AG08395 (cell line): Measurements from ENCODE around the gene DCAF17.
"Not testable (repeated sequence)": the region's sequence is repeated elsewhere in the genome, so short reads cannot be mapped to it uniquely, and the experiment has no call there.

Source experiments
- DNase-seq: peaks from one replicate; pipeline ENCODE4 v3.0.0; 2012; ENCODE audit warnings: mixed read lengths, low spot score

Gene DCAF17

GRCh38 chr2:171459498-171459897 is 25.5 kb downstream of the DCAF17 start:
- DNase-seq, result no peak

GRCh38 chr2:171460537-171460936 is 26.5 kb downstream of the DCAF17 start:
- no peak for DNase-seq

GRCh38 chr2:171469176-171469575 is 35.1 kb downstream of the DCAF17 start:
- peak; percentile 2 for DNase-seq

GRCh38 chr2:171470129-171470528 is 36.1 kb downstream of the DCAF17 start:
- no peak for DNase-seq

GRCh38 chr2:171475979-171476378 is 42.0 kb downstream of the DCAF17 start:
- no peak for DNase-seq

GRCh38 chr2:171478345-171478744 is 44.3 kb downstream of the DCAF17 start:
- DNase-seq, result no peak

GRCh38 chr2:171479154-171479814 is 45.3 kb downstream of the DCAF17 start:
- no peak for DNase-seq

GRCh38 chr2:171480908-171481307 is 46.9 kb downstream of the DCAF17 start:
- DNase-seq, result no peak

- DNase-seq, result no peak
Measured at GRCh38 chr2:171482308-171482707, 48.3 kb downstream of the DCAF17 start.

GRCh38 chr2:171482877-171483276 is 48.9 kb downstream of the DCAF17 start:
- DNase-seq, result peak; percentile 39

- DNase-seq, result no peak
Measured at GRCh38 chr2:171483793-171484192, 49.8 kb downstream of the DCAF17 start.

GRCh38 chr2:171485116-171485515 is 51.1 kb downstream of the DCAF17 start:
- no peak for DNase-seq

GRCh38 chr2:171487201-171487600 is 53.2 kb downstream of the DCAF17 start:
- no peak for DNase-seq

- no peak for DNase-seq
Measured at GRCh38 chr2:171487803-171488259, 53.8 kb downstream of the DCAF17 start.

- DNase-seq, result no peak
Measured at GRCh38 chr2:171490577-171490976, 56.6 kb downstream of the DCAF17 start.

- no peak for DNase-seq
Measured at GRCh38 chr2:171491292-171491691, 57.3 kb downstream of the DCAF17 start.

- no peak for DNase-seq
Measured at GRCh38 chr2:171492664-171493063, 58.6 kb downstream of the DCAF17 start.

GRCh38 chr2:171497664-171498063 is 63.6 kb downstream of the DCAF17 start:
- not testable (repeated sequence) for DNase-seq

- DNase-seq, result no peak
Measured at GRCh38 chr2:171505374-171505773, 71.3 kb downstream of the DCAF17 start.

GRCh38 chr2:171509945-171510731 is 76.1 kb downstream of the DCAF17 start:
- peak; percentile 23 for DNase-seq

- DNase-seq, result no peak
Measured at GRCh38 chr2:171512014-171512413, 78.0 kb downstream of the DCAF17 start.

GRCh38 chr2:171512683-171513195 is 78.7 kb downstream of the DCAF17 start:
- no peak for DNase-seq

- no peak for DNase-seq
Measured at GRCh38 chr2:171513719-171514160, 79.7 kb downstream of the DCAF17 start.
